Fibroblast of skin of left biceps (primary cell): ENCODE data around the gene GDPD5.

ENCODE experiments used
- DNase-seq, 2 experiments: peaks; one replicate each; pipeline ENCODE4 v3.0.0-alpha.2; 2013; ENCODE audit warnings: low read depth in 2 of 2

GDPD5 gene

GRCh38 chr11:75449271-75449670 lies 76.5 kb downstream of the GDPD5 start:
- DNase-seq: no peak

GRCh38 chr11:75447415-75447814 lies 78.3 kb downstream of the GDPD5 start:
- no peak for DNase-seq

- DNase-seq: peak in 1 of 2 experiments; percentile 13
These were observed 80.3 kb downstream of the GDPD5 start for GRCh38 chr11:75445315-75445953.

- no peak for DNase-seq
These were observed 82.7 kb downstream of the GDPD5 start for GRCh38 chr11:75443043-75443442.

- no peak for DNase-seq
These were observed 83.4 kb downstream of the GDPD5 start for GRCh38 chr11:75442161-75442885.

GRCh38 chr11:75441804-75442132 lies 84.0 kb downstream of the GDPD5 start:
- no peak for DNase-seq

- no peak for DNase-seq
These were observed 84.6 kb downstream of the GDPD5 start for GRCh38 chr11:75440960-75441803.

- no peak for DNase-seq
These were observed 86.1 kb downstream of the GDPD5 start for GRCh38 chr11:75439495-75440120.

GRCh38 chr11:75439026-75439425 lies 86.7 kb downstream of the GDPD5 start:
- no peak for DNase-seq

DNA sequence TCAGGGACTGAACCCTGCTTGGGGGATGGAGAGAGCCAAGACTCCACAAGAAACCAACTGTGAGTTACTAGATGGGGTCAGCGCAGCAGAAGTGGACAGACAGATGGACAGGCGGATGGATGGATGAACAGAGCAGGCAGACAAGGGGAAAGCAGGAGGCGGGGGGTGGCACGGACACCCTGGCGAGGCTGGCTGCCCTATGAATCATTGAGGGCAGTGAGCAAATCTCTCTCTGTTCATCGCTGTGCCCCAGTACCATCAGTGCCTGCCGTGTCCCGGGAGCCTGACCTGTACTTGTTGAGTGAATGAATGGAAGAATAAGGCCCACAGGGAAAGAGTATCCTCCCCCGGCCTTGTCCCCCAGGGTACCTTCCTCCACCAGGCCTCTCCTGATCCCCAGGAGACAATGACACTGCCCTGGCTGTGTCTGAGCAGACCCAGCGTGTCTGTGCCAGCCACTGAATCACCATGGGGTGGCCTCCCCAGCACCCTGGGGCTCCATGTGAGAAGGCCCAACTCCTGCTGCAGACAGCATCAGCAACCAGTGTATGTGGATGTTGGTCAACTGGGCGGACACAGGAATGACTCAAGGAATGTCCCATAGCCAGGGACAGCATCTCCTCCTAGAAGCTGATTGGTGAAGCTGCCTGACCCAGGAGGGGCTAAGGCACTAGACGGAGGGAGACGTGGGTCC lies 87.6 kb downstream of the GDPD5 start:
- no peak for DNase-seq

DNA sequence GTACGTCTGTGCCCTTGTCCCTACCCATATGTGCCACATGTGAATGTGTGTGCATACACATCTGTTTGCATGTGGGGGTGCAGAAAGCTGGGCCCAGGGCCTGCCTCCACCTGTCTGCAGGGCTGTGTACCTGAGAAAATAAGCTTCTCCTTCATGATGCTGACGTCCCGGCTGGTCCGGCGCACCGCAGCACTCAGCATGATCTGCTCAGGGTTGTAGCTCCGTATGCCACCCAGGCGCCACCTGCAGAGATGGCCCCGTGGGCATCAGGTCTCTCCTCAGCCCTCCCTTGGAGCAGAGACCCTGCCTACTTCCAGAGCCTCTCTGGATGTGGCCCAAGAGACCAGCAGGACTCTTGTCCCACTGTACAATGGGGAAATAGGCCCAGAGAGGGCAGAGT lies 88.9 kb downstream of the GDPD5 start:
- DNase-seq: no peak

GRCh38 chr11:75435571-75435925 lies 90.2 kb downstream of the GDPD5 start:
- no peak for DNase-seq

DNA sequence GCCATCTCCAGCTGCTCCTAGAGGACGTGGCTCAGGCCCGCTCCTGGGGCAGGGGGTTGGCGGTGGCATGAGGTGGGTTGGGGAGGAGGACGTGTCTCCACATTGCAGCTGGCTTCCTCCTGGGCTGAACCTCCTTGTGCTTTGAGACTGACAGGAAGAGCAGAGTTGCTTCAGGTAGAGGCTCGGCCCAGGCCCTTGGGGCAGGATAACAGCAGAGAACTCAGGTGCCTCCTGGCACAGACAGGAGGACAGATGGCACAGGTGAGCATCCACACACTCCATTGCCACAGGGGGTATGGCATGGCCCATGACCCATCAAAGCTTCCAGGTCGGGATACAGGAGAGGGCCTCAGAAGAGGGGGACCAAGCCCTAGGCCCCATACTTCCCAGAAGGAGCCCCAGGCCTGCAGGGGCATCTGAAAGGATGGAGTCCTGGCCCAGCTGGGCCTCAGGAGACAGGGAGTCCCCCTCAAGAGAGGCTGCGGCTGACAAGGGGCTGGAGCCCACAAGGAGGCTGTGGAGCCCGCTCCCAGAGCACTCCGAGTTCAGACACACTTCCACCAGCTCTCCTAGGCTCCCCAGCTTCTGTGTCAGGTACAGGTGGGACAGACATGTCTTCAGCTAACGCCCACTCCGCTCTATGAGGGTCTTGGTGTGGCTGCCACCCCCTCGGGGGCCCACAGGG lies 90.7 kb downstream of the GDPD5 start:
- no peak for DNase-seq

DNA sequence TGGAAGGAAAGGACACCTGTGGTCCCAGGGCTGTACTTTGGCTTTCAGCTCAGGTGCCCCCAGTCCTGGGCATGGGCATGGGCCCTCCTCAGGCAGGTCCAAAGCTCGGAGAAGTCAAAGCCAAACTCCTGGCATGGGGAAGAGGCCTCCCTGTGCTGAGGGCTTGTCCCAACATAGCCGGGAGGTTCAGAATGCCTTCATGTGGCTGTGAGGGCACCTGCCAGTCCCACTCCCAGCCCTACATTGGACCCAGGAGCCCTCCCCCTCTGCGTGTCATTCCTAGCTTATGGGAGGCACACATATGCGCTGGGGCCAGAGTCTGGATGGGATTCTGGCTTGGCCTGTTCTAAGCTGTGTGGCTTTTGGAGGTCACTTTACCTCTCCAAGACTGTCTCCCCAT lies 91.7 kb downstream of the GDPD5 start:
- no peak for DNase-seq

GRCh38 chr11:75433443-75433842 lies 92.3 kb downstream of the GDPD5 start:
- no peak for DNase-seq

- DNase-seq: no peak
These were observed 92.8 kb downstream of the GDPD5 start, which contains the start of gene KLHL35 for GRCh38 chr11:75432911-75433321. Gene KLHL35, minus strand, starts transcription at chr11:75433203. Its CDS starts 2,574 bp downstream, at chr11:75430629.

DNA sequence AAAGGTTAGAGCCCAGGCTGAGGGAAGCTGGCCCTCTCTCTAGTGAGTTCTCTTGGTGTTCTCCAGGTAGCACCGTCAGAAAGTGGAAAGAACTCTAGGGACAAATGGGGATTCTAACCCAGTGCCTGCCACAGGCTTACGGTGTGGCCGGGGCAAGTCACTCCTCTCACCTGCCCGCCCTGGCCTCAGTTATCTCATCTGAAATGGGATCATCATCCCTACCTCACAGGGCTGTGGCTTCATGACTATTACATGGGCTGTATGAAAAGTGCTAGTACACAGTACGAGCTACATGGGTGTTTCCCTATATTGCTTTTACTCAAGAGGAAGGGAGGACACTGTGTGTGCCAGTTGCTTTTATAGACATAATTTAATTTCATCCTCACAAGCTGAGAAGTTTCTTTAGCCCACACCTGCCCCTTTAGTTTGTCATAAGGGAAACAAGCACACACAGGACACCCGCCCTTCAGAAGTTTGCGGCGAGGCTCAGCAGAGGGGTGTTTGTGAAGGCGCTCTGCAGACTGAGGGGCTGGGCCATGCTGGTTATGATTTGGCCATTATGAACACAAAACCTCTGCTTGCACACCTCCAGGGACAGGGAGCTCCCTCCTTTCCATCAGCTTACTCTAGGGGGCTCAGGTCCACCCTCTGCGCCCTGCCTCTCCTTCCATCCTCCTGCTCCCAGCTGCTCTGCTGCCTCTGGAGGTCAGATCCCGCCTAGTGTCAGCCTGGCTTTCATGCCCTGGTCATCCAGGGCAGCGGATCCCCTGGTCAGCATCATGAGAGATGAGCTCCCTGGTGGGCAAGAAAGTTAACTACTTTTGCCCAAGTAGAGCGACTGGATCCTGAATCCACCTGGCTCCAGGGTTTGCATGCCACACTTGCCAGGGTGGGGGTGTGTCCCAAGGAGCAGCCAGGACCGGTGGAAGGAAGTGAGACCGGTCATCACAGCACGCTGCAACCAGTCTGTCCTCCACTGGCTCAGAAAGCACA lies 93.9 kb downstream of the GDPD5 start:
- DNase-seq: no peak

DNA sequence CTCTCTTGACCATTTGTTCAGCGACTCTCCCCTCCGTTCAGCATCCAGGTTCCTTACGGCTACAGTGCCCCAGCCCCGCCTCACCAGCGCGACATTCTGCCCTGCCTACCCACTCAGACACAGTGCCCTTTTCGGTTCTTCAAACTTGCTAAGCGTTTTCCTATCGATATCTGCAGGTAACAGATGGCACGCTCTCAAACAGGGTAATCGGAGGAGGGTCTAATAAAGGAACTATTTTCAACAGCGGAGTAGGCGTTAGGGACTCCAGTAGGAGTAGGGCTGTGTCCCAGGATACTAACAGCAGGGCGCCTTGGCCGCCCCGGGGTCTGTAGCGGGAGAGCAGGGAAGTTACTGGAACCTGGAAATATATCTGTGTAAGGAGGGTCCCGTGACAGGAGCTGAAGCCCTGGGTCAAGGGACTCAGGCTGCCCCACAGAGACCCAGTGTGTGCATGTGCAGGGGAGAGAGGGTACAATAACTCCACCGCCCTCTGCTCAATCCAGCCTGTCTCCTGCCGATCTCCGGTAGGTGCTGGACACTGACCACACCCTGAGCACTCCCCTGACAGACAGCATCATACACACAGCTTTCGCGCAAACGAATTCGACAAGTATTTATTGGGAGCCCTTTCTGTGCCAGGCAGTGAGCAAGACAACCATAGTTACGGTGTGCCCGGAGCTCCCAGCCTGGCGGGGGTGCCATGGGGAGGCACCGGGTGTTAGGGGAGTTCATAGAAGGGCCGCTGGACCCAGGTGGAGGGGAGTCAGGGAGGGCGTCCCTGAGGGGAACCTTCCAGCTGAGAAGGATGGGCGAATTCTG lies 94.8 kb downstream of the GDPD5 start:
- no peak for DNase-seq
